ENCODE measurements around the gene ZNF836. TPM values are rescaled to one million over a fixed set of nuclear protein-coding genes. Genes with fewer than 3 reads are reported as not detected.
A peak's percentile ranks its signal among the peaks of the same experiment; 100 is the strongest.

The ZNF836 gene
- total RNA-seq, 2 donors from 2014 or later = 22.1 to 26.2 TPM

DNA sequence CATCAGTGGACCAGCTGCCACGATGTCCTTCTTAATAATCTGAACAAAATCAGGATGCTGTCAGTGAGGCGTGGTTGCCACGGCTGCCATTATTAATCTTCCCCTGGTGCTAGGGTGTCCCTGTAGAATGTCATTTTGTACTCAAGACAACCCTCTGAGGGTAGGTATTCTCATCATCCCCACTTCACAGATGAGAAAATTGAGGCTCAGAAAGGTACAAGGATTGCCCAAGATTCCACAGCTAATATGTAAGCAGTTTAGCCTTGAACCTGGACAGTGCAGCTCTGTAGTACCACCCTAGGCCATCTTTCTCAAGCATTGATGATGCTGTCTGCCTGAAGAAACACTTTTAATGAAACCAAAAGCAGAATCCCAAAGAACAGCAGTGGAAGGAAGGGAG, 26.5 kb upstream of the ZNF836 start:
- H3K9me3 Mint-ChIP-seq = no peaks in the 10 kb centered on the region
- H3K27me3 Mint-ChIP-seq (ENCODE audit: insufficient read depth) = no peaks in the 10 kb centered on the region
- H3K27ac ChIP-seq (ENCODE audit: low read depth, low read length) = no peak overlapping the region
- H3K9ac ChIP-seq (ENCODE audit: extremely low read depth, low read length, poor library complexity, severe bottlenecking) = no peak overlapping the region
- H3K9me3 ChIP-seq (ENCODE audit: control insufficient read depth, low read length) = no peaks in the 10 kb centered on the region
- DNase-seq = no peak
- peaks cover 62% of the 10 kb centered on the region for H3K36me3 Mint-ChIP-seq (ENCODE audit: low read depth)
- H3K36me3 ChIP-seq (ENCODE audit: control insufficient read depth, insufficient read depth, low read length) = peaks cover 73% of the 10 kb centered on the region
- no peak overlapping the region for H3K4me3 ChIP-seq (ENCODE audit: low read length)
- no peak overlapping the region for H3K4me3 Mint-ChIP-seq
- no peaks in the 10 kb centered on the region for H3K4me1 ChIP-seq (ENCODE audit: control insufficient read depth, insufficient read depth, low read length)
- TF ChIP-seq, protein P1, sequence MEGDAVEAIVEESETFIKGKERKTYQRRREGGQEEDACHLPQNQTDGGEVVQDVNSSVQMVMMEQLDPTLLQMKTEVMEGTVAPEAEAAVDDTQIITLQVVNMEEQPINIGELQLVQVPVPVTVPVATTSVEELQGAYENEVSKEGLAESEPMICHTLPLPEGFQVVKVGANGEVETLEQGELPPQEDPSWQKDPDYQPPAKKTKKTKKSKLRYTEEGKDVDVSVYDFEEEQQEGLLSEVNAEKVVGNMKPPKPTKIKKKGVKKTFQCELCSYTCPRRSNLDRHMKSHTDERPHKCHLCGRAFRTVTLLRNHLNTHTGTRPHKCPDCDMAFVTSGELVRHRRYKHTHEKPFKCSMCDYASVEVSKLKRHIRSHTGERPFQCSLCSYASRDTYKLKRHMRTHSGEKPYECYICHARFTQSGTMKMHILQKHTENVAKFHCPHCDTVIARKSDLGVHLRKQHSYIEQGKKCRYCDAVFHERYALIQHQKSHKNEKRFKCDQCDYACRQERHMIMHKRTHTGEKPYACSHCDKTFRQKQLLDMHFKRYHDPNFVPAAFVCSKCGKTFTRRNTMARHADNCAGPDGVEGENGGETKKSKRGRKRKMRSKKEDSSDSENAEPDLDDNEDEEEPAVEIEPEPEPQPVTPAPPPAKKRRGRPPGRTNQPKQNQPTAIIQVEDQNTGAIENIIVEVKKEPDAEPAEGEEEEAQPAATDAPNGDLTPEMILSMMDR (conservative IDR thresholded peaks at IDR 0.05) = no peak
- H3K27me3 ChIP-seq (ENCODE audit: control insufficient read depth, insufficient read depth, low read length, poor library complexity, severe bottlenecking) = no peaks in the 10 kb centered on the region
- H3K27ac Mint-ChIP-seq = no peak overlapping the region
- peaks cover 20% of the 10 kb centered on the region for H3K4me1 Mint-ChIP-seq
- 88 to 100% methylated on average over 3 of the region's 3 CpGs for WGBS, 2 experiments (ENCODE audit: insufficient coverage in 1 of 2, insufficient read length in 1 of 2)

DNA sequence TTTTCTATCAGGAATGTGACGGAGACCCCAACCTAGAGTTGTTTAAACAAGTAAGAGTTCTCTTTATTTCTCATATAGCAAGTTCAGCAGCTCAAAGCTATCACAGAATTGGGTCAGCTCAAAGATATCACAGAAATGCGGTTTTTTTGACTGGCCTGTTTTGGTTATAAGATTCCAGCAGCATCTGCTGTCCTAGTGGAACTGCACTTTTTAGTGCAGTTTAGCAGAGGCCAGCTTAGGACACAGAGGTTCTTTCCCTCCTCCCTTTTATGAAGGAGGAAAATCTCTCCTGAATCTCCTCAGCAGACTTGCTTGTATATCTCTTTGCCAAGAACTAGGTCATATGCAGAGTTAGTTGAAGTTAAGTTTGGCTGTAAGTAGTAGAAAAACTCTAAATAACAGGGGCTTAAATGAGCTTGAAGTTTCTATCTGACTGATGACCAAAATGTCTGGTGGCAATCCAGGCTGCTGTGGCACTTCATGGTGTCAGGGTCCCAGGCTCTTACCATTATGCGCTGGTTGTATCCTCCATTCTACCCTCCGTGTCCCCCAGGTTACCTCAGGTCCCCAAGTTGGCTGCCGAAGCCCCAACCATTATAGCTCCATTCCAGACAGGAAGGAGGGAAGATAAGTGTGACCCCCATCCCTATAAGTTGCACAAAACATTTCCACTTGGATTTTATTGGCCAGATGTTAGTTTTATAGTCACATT, 25.0 kb upstream of the ZNF836 start:
- Histone ChIP-seq H3K4me1 (ENCODE audit: control insufficient read depth, insufficient read depth, low read length) (no peaks in the 10 kb centered on the region), H3K9ac (ENCODE audit: extremely low read depth, low read length, poor library complexity, severe bottlenecking) (no peak overlapping the region), H3K36me3 (ENCODE audit: control insufficient read depth, insufficient read depth, low read length) (peaks cover 70% of the 10 kb centered on the region), H3K4me3 (ENCODE audit: low read length) (no peak overlapping the region), H3K27me3 (ENCODE audit: control insufficient read depth, insufficient read depth, low read length, poor library complexity, severe bottlenecking) (no peaks in the 10 kb centered on the region), H3K27ac (ENCODE audit: low read depth, low read length) (no peak overlapping the region), H3K9me3 (ENCODE audit: control insufficient read depth, low read length) (no peaks in the 10 kb centered on the region)
- TF ChIP-seq, protein P1 (conservative IDR thresholded peaks at IDR 0.05) = no peak
- 87 to 100% methylated on average over 1 to 5 of the region's 5 CpGs for WGBS, 2 experiments (ENCODE audit: insufficient coverage in 1 of 2, insufficient read length in 1 of 2)
- peaks cover 29% of the 10 kb centered on the region for H3K4me1 Mint-ChIP-seq
- no peaks in the 10 kb centered on the region for H3K9me3 Mint-ChIP-seq
- H3K36me3 Mint-ChIP-seq (ENCODE audit: low read depth) = peaks cover 60% of the 10 kb centered on the region
- no peaks in the 10 kb centered on the region for H3K27me3 Mint-ChIP-seq (ENCODE audit: insufficient read depth)
- DNase-seq = no peak
- H3K4me3 Mint-ChIP-seq = no peak overlapping the region
- no peak overlapping the region for H3K27ac Mint-ChIP-seq

DNA sequence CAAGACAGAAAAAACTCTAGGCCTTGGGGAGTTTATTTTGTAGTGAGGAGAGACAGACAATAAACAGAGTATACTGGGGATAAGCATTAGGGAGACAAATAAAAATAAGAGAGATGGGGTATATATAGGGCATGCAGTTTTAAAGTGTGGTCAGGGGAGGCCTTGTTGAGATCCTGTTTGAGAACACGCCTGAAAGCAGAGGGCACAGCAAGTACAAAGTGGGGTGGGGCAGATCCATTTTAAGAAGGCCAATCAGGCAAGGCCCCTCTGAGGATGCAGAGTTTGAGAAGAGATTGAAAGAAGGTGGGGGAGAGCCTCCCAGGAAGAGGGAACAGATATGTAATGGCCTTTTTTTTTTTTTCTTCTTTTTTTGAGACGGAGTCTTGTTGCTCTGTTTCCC, 20.5 kb upstream of the ZNF836 start:
- Mint-ChIP-seq H3K27me3 (ENCODE audit: insufficient read depth) (no peaks in the 10 kb centered on the region), H3K9me3 (no peaks in the 10 kb centered on the region), H3K4me3 (peak overlapping the region; percentile 95), H3K27ac (peak overlapping the region; percentile 100), H3K36me3 (ENCODE audit: low read depth) (peaks cover 44% of the 10 kb centered on the region), H3K4me1 (peaks cover 41% of the 10 kb centered on the region)
- H3K9ac ChIP-seq (ENCODE audit: extremely low read depth, low read length, poor library complexity, severe bottlenecking) = peak overlapping the region; percentile 96
- peaks cover 39% of the 10 kb centered on the region for H3K36me3 ChIP-seq (ENCODE audit: control insufficient read depth, insufficient read depth, low read length)
- WGBS, 2 experiments (ENCODE audit: insufficient coverage in 1 of 2, insufficient read length in 1 of 2) = 91% methylated on average over 2 of the region's 2 CpGs; no CpG with 5 or more reads in 1 of the 2 experiments
- H3K27me3 ChIP-seq (ENCODE audit: control insufficient read depth, insufficient read depth, low read length, poor library complexity, severe bottlenecking) = no peaks in the 10 kb centered on the region
- H3K4me3 ChIP-seq (ENCODE audit: low read length) = peak overlapping the region; percentile 98
- no peaks in the 10 kb centered on the region for H3K4me1 ChIP-seq (ENCODE audit: control insufficient read depth, insufficient read depth, low read length)
- no peaks in the 10 kb centered on the region for H3K9me3 ChIP-seq (ENCODE audit: control insufficient read depth, low read length)
- DNase-seq = no peak
- H3K27ac ChIP-seq (ENCODE audit: low read depth, low read length) = no peak overlapping the region
- TF ChIP-seq, protein P1 (conservative IDR thresholded peaks at IDR 0.05) = no peak
